Measurements from ENCODE around the gene ASTN2.

ASTN2 gene

GRCh38 chr9:117245175-117245829, 169.6 kb downstream of the ASTN2 start:
- no peak for DNase-seq

- DNase-seq = no peak
These were observed 172.8 kb downstream of the ASTN2 start for GRCh38 chr9:117242082-117242481.

GRCh38 chr9:117239428-117239827, 175.4 kb downstream of the ASTN2 start:
- DNase-seq = no peak

GRCh38 chr9:117234103-117234502, 180.8 kb downstream of the ASTN2 start:
- no peak for DNase-seq

GRCh38 chr9:117233016-117233415, 181.8 kb downstream of the ASTN2 start:
- no peak for DNase-seq

- no peak for DNase-seq
These were observed 182.6 kb downstream of the ASTN2 start for GRCh38 chr9:117232281-117232680.

- DNase-seq = no peak
These were observed 183.8 kb downstream of the ASTN2 start for GRCh38 chr9:117231012-117231411.

- no peak for DNase-seq
These were observed 190.2 kb downstream of the ASTN2 start for GRCh38 chr9:117224695-117225094.

- DNase-seq = no peak
These were observed 195.9 kb downstream of the ASTN2 start for GRCh38 chr9:117218951-117219350.

- no peak for DNase-seq
These were observed 200.4 kb downstream of the ASTN2 start for GRCh38 chr9:117214416-117214815.

GRCh38 chr9:117211280-117211679, 203.6 kb downstream of the ASTN2 start:
- no peak for DNase-seq

- DNase-seq = no peak
These were observed 209.1 kb downstream of the ASTN2 start for GRCh38 chr9:117205806-117206205.

GRCh38 chr9:117204971-117205370, 209.9 kb downstream of the ASTN2 start:
- DNase-seq = no peak

- no peak for DNase-seq
These were observed 223.2 kb downstream of the ASTN2 start for GRCh38 chr9:117191504-117192261.

GRCh38 chr9:117189121-117189520, 225.7 kb downstream of the ASTN2 start:
- DNase-seq = no peak

- no peak for DNase-seq
These were observed 226.5 kb downstream of the ASTN2 start for GRCh38 chr9:117188394-117188793.

- no peak for DNase-seq
These were observed 227.4 kb downstream of the ASTN2 start for GRCh38 chr9:117187498-117187897.

- DNase-seq = no peak
These were observed 230.7 kb downstream of the ASTN2 start for GRCh38 chr9:117184173-117184572.

- DNase-seq = no peak
These were observed 232.8 kb downstream of the ASTN2 start for GRCh38 chr9:117182046-117182445.

GRCh38 chr9:117180896-117181445, 233.9 kb downstream of the ASTN2 start:
- DNase-seq = no peak

GRCh38 chr9:117178596-117179375, 236.1 kb downstream of the ASTN2 start:
- DNase-seq = no peak

GRCh38 chr9:117170567-117170966, 244.3 kb downstream of the ASTN2 start:
- DNase-seq = no peak

GRCh38 chr9:117169089-117169621, 245.7 kb downstream of the ASTN2 start:
- no peak for DNase-seq

Data from stimulated activated CD4-positive, alpha-beta T cell treated with anti-CD3 and anti-CD28 coated beads, Interleukin-2, amount 100 ng/mL, for 24 hours (primary cell).